Fibroblast of the aortic adventitia (primary cell): ENCODE data around the gene FARS2. TPM values are rescaled to one million over a fixed set of nuclear protein-coding genes. Genes with fewer than 3 reads are reported as not detected.

ENCODE experiments used
- DNase-seq: peaks from one replicate; pipeline ENCODE4 v3.0.0-alpha.2; 2010; ENCODE audit warnings: low read depth
- H3K4me3 ChIP-seq: 2 replicates; pipeline ENCODE4 v1.5.1; 2011; ENCODE audit warnings: low read depth, mild to moderate bottlenecking, control low read depth, low read length, moderate library complexity
- total RNA-seq: library from RNA; depleted of rRNA; stranded (reverse); fragments of >200 nt; gene quantifications from 2 replicates; pipeline ENCODE4 v1.2.3, GENCODE V29; 2012; ENCODE audit warnings: low replicate concordance
- TF ChIP-seq, protein P1 (sequence below): IDR thresholded peaks from 2 replicates; pipeline ENCODE4 v1.5.1; 2011; ENCODE audit warnings: mild to moderate bottlenecking, low read length, control low read depth, inconsistent platforms; ENCODE audit not compliant: insufficient read depth

Gene FARS2
- total RNA-seq, 1 donor = 25.5 TPM

DNA sequence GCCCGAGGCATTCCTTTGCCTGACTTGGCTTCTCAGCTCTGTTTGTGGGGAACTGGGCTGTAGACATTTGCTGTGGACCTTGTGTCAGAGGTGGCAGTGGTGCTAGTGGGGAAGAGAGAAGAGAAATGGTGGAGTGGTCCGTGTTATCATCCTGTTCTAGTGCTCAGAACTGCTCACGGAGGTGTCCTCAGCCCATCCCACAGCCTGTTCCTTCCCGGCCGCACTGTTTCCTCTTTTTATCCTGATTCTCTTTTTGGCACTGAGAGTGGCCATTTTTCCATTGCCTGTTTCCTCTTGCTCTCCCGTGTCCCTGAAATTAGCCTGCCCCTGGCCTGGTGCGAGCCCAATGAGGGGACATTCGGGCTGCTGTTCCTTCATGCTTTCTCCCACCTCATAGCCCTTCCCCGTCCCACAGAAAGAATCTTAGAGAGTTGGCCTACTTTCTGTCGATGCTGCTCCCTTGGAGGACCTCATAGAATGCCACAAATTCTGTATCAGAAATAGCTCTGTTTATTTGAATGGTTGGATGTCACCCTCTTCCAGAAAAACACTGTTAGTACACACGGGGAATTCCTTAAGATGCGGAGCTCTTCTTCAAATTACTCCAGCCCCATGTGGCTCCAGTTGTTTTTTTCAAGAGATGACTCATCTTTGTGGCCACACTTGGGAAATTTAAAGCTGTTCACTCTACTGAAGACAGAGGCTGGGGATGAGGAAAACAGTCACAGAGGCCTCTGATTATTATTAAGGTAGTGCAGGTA, 26.1 kb downstream of the FARS2 start:
- DNase-seq = peak; percentile 67
- TF ChIP-seq, protein P1, sequence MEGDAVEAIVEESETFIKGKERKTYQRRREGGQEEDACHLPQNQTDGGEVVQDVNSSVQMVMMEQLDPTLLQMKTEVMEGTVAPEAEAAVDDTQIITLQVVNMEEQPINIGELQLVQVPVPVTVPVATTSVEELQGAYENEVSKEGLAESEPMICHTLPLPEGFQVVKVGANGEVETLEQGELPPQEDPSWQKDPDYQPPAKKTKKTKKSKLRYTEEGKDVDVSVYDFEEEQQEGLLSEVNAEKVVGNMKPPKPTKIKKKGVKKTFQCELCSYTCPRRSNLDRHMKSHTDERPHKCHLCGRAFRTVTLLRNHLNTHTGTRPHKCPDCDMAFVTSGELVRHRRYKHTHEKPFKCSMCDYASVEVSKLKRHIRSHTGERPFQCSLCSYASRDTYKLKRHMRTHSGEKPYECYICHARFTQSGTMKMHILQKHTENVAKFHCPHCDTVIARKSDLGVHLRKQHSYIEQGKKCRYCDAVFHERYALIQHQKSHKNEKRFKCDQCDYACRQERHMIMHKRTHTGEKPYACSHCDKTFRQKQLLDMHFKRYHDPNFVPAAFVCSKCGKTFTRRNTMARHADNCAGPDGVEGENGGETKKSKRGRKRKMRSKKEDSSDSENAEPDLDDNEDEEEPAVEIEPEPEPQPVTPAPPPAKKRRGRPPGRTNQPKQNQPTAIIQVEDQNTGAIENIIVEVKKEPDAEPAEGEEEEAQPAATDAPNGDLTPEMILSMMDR = no peak
- no peak overlapping the region for H3K4me3 ChIP-seq

DNA sequence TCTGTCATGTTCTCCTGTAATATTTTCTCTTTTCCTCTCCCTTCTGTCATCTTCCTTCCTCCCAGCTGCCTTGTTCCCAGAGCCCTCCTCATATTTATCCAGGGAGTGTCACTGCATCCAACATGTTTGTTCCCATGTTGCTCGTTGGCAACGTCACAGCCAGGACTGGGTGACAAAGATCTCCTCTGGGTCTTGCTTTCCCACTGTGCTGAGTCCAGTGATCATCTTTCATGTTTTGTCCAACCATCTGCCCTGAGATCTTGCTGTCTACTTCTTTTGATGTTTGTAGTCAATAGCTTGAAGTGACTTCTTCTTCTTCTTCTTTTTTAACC, 26.6 kb downstream of the FARS2 start:
- DNase-seq = no peak
- TF ChIP-seq, protein P1 = no peak

DNA sequence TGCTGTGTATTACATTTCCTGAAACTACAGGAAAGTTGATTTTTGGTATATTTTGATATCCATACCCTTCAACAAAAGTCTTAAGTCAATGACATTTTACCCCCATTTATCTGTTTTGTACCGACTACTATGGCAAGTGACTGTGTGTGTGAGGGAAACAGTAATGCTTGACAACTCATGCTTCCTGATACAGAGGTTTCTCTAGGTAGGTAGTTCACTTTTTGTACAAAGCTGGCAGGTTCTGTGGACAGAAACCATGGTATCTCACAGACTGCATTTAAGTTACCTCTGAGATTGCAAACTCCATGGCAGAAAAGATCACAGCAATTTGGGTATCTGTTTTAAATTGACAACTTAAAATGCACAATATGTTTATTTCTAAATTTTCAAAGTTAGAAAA, 28.8 kb downstream of the FARS2 start:
- H3K4me3 ChIP-seq = no peak overlapping the region
- TF ChIP-seq, protein P1 = no peak
- no peak for DNase-seq

More for the DNA sequence above, 26.6 kb downstream of the FARS2 start:
- no peak overlapping the region for H3K4me3 ChIP-seq

DNA sequence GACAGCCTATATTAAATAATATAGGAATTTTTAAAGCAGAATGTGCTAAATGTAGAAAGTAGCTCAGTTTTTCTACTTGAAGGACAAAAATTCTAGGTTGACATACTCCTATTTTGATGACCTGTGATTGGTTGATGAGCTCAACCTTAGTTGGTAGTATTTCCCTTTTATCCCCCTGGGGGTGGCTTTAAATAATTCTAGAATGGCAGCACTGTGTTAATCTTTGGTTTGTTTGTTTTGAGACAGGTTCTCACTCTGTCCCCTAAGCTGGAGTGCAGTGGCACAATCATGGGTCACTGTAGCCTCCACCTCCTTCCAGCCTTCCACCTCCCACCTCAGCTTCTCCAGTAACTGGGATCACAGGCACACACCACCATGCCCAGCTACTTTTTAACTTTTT, 29.2 kb downstream of the FARS2 start:
- TF ChIP-seq, protein P1 = no peak
- H3K4me3 ChIP-seq = no peak overlapping the region
- DNase-seq = no peak

DNA sequence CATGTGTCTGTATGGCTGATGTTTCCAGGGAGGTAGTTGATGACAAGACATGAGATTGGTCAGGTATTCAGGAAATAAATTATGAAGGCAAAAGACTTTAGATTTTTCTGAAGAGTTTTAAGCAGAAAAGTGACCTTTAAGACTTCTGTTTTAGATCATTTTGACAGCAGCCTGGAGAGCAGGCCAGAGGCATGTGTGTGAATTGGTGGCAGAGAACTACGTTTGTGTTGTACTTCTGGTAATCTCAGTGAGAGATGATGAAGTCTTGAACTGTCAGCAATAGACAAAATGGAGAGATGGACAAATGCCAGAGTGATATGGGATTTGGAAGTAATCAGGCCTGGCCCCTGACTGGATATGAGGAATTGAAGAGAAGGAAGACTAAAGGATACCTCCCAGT, 30.8 kb downstream of the FARS2 start:
- DNase-seq = peak; percentile 30
- TF ChIP-seq, protein P1 = no peak
- no peak overlapping the region for H3K4me3 ChIP-seq

DNA sequence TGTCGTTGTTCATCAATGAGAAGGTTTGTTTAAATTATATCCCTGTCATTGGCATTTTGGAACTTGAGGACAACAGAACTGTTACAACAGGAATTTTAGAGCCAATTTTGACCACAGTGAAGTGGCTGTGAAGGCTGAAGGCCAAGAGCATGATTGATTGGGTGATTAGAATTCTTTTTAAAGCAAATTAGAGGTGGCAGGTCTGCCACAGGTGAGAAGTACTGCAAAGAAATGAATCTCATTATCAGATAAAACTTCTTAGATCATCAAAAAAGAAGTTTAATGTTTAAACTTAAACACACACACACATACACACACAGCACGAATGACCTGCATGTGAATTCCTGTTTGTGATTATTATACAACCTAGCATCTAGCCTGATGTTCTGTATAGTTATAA, 32.4 kb downstream of the FARS2 start:
- TF ChIP-seq, protein P1 = no peak
- no peak for DNase-seq
- no peak overlapping the region for H3K4me3 ChIP-seq
